Neural crest cell (in vitro differentiated cells): ENCODE measurements around the gene DROSHA. TPM values are rescaled to one million over a fixed set of nuclear protein-coding genes. Genes with fewer than 3 reads are reported as not detected.
A peak's percentile ranks its signal among the peaks of the same experiment; 100 is the strongest.
"Not testable (repeated sequence)": the region's sequence is repeated elsewhere in the genome, so short reads cannot be mapped to it uniquely, and the experiment has no call there.

ENCODE experiments used
- DNase-seq: peaks from one replicate; pipeline ENCODE4 v3.0.0; 2021; ENCODE audit warnings: low read depth, mixed read lengths, low spot score
- H3K27ac Mint-ChIP-seq: one replicate; pipeline ENCODE4 v1.8.0; 2021; ENCODE audit warnings: mild to moderate bottlenecking, mixed read lengths; ENCODE audit not compliant: unreplicated experiment
- H3K27me3 Mint-ChIP-seq: 2 replicates; pipeline ENCODE4 v1.8.0; 2021; ENCODE audit warnings: low read depth, mild to moderate bottlenecking, mixed read lengths
- H3K36me3 Mint-ChIP-seq: 2 replicates; pipeline ENCODE4 v1.8.0; 2021; ENCODE audit warnings: low read depth, mild to moderate bottlenecking, mixed read lengths
- H3K4me1 Mint-ChIP-seq: 2 replicates; pipeline ENCODE4 v1.8.0; 2021; ENCODE audit warnings: mixed read lengths
- H3K4me3 Mint-ChIP-seq: one replicate; pipeline ENCODE4 v1.8.0; 2021; ENCODE audit warnings: mild to moderate bottlenecking, mixed read lengths
- H3K9me3 Mint-ChIP-seq: 2 replicates; pipeline ENCODE4 v1.8.0; 2021; ENCODE audit warnings: mixed read lengths
- CTCF ChIP-seq: fragments of 200-600 bp; sonication (generic); conservative IDR thresholded peaks from 2 replicates; pipeline ENCODE4 v1.5.0; 2021; ENCODE audit warnings: antibody characterized with exemption, mild to moderate bottlenecking
- total RNA-seq: library from RNA; stranded (reverse); gene quantifications from 2 replicates; pipeline ENCODE4 v1.2.1, GENCODE V29; 2021

The DROSHA gene
- total RNA-seq, 1 donor from 2014 or later: 116 TPM

DNA sequence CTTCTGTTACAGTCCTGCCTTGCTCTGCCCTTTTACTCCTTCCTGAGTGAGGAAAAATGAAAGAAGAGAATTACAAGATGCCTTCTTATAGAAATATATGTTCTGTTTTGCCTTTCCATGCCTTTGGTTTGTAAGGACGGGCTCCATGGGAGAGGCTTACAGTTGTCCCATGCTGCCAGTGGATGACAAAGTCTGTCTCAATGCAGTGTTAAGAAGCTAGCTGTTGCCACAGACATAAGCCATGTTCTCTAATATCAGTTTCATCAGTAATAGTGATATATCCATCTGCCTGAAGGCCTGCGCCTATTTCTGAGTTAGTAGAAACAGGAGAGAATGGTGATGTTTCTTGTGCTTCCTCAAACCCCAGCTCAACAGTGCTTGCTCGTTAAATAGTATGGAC is 28.0 kb upstream of the DROSHA start:
- DNase-seq: no peak
- Mint-ChIP-seq H3K27ac (no peak overlapping the region), H3K4me1 (no peaks in the 10 kb centered on the region), H3K4me3 (no peak overlapping the region), H3K9me3 (peaks cover 6% of the 10 kb centered on the region), H3K36me3 (peaks cover 16% of the 10 kb centered on the region), H3K27me3 (no peaks in the 10 kb centered on the region)
- no peak for TF ChIP-seq CTCF

DNA sequence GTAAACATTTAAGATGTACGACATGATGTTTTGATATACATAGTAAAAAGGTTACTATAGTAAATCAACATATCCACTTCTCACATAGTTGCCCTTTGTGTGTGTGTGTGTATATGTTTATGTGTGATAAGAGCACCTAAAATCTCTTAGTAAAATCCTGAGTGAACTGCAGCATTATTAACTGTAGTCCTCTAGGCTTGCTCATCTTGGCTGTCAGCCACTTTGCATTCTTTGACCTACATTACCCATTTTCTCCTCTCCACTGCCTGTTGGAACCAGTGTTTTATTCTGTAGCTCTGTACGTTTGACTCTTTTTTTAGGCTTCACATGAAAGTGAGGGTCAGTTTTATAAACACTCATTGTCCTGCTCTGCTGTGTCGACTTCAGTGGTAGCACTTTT is 24.6 kb upstream of the DROSHA start:
- Mint-ChIP-seq H3K36me3 (peaks cover 18% of the 10 kb centered on the region), H3K4me1 (no peaks in the 10 kb centered on the region), H3K27me3 (no peaks in the 10 kb centered on the region), H3K9me3 (peaks cover 2% of the 10 kb centered on the region), H3K4me3 (no peak overlapping the region), H3K27ac (no peak overlapping the region)
- no peak for TF ChIP-seq CTCF
- no peak for DNase-seq

GRCh38 chr5:31554552-31554951 is 22.7 kb upstream of the DROSHA start:
- DNase-seq: no peak
- no peak for TF ChIP-seq CTCF
- Mint-ChIP-seq H3K27ac (no peak overlapping the region), H3K27me3 (no peaks in the 10 kb centered on the region), H3K36me3 (peaks cover 21% of the 10 kb centered on the region), H3K4me1 (no peaks in the 10 kb centered on the region), H3K9me3 (peaks cover 2% of the 10 kb centered on the region), H3K4me3 (no peak overlapping the region)

DNA sequence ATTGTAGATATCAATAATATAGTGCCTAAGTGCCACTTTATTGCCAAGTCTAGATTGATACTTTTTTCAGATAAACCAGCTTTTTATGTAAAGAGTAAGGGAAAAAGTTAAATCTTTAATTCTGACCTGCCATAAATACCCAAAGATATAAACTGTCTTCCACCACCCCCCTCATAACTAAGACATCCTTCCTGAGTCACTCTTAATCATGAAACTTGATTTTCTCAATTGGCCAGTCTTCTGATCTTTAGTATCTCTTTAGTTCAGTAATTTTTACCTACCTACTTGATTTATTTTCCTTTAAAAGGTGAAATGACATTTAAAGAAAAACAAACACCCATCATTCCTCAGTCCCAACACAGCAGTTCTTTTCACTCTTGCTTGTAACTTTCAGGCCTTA is 22.0 kb upstream of the DROSHA start:
- Mint-ChIP-seq H3K9me3 (peaks cover 2% of the 10 kb centered on the region), H3K4me3 (no peak overlapping the region), H3K27ac (no peak overlapping the region), H3K27me3 (no peaks in the 10 kb centered on the region), H3K36me3 (peaks cover 21% of the 10 kb centered on the region), H3K4me1 (no peaks in the 10 kb centered on the region)
- no peak for TF ChIP-seq CTCF
- DNase-seq: no peak

DNA sequence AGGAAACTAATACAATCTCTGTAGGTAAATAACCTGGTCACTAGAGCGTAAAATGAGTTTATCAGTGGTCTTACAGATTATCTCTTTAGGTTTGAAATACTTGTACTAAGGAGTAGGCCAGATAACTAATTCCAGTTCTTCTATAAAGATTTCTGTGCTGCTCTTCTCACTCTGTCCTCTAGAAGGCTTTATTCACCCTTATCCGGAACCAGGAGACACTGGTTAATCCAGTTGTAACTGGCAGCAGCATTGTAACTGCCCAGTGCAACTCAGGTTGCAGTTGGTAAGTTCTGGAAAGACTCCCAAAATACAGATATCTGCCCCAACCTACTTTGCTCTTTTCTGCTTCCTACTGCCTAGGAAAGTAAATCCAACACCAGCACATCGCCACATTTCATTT is 20.0 kb upstream of the DROSHA start:
- peaks cover 2% of the 10 kb centered on the region for H3K9me3 Mint-ChIP-seq
- peaks cover 33% of the 10 kb centered on the region for H3K36me3 Mint-ChIP-seq
- peak overlapping the region; percentile 39 for H3K27ac Mint-ChIP-seq
- no peak overlapping the region for H3K4me3 Mint-ChIP-seq
- no peaks in the 10 kb centered on the region for H3K27me3 Mint-ChIP-seq
- no peaks in the 10 kb centered on the region for H3K4me1 Mint-ChIP-seq
- no peak for DNase-seq
- no peak for TF ChIP-seq CTCF

DNA sequence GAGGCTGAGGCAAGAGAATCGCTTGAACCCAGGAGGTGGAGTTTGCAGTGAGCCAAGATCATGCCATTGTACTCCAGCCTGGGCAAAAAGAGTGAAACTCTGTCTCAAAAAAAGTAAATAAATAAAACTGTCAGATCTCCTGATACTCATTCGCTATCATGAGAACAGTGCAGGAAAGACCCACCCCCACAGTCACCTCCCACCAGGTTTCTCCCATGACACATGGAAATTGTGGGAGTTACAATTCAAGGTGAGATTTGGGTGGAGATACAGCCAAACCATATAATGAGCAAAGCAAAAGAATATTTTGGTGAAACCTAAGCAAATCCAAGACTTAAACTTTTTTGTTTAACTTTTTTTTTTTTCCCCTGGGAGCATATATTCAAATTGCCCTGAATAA is 17.2 kb upstream of the DROSHA start:
- H3K27ac Mint-ChIP-seq, H3K9me3 Mint-ChIP-seq, H3K4me1 Mint-ChIP-seq, H3K27me3 Mint-ChIP-seq, H3K4me3 Mint-ChIP-seq, DNase-seq: not testable (repeated sequence)
- peaks cover 32% of the 10 kb centered on the region for H3K36me3 Mint-ChIP-seq
